GM18867 (cell line): ENCODE measurements around the gene AGAP1.

Source experiments
- ATAC-seq: cut with Tn5 transposase; IDR thresholded peaks from one replicate; pipeline ENCODE4 v1.9.1; 2021; ENCODE audit warnings: mild to moderate bottlenecking, moderate library complexity; ENCODE audit not compliant: unreplicated experiment

AGAP1 gene

GRCh38 chr2:235486729-235487128 lies 7.1 kb upstream of the AGAP1 start:
- no peak for ATAC-seq

GRCh38 chr2:235489897-235490296 lies 3.9 kb upstream of the AGAP1 start:
- no peak for ATAC-seq

GRCh38 chr2:235492850-235493344 lies 946 bp upstream of the AGAP1 start:
- ATAC-seq, result no peak

GRCh38 chr2:235493402-235493774 lies 455 bp upstream of the AGAP1 start:
- no peak for ATAC-seq

GRCh38 chr2:235494716-235495372 lies 1.0 kb downstream of the AGAP1 start:
- no peak for ATAC-seq

- ATAC-seq, result no peak
Measured at GRCh38 chr2:235495373-235496238, 1.8 kb downstream of the AGAP1 start.

GRCh38 chr2:235496239-235496621 lies 2.4 kb downstream of the AGAP1 start:
- no peak for ATAC-seq

- no peak for ATAC-seq
Measured at GRCh38 chr2:235497096-235497495, 3.3 kb downstream of the AGAP1 start.

- ATAC-seq, result no peak
Measured at GRCh38 chr2:235498541-235498940, 4.7 kb downstream of the AGAP1 start.

GRCh38 chr2:235498946-235499812 lies 5.3 kb downstream of the AGAP1 start:
- no peak for ATAC-seq

- no peak for ATAC-seq
Measured at GRCh38 chr2:235500110-235500760, 6.4 kb downstream of the AGAP1 start.

- ATAC-seq, result no peak
Measured at GRCh38 chr2:235500761-235501672, 7.2 kb downstream of the AGAP1 start.

GRCh38 chr2:235501673-235502031 lies 7.8 kb downstream of the AGAP1 start:
- ATAC-seq, result no peak

- no peak for ATAC-seq
Measured at GRCh38 chr2:235502336-235502735, 8.5 kb downstream of the AGAP1 start.

GRCh38 chr2:235504441-235505180 lies 10.8 kb downstream of the AGAP1 start:
- no peak for ATAC-seq

- ATAC-seq, result no peak
Measured at GRCh38 chr2:235505181-235505741, 11.4 kb downstream of the AGAP1 start.

GRCh38 chr2:235506291-235506996 lies 12.6 kb downstream of the AGAP1 start:
- ATAC-seq, result no peak

- no peak for ATAC-seq
Measured at GRCh38 chr2:235506997-235507615, 13.3 kb downstream of the AGAP1 start.
